Thoracic aorta (tissue), 2 donors: ENCODE results near the gene ISL1. TPM values are rescaled to one million over a fixed set of nuclear protein-coding genes. Genes with fewer than 3 reads are reported as not detected.

ENCODE experiments used
- ATAC-seq: fragments of 150-250 bp; one replicate; pipeline ENCODE4 v1.8.0; 2017; ENCODE audit warnings: low read depth; ENCODE audit not compliant: insufficient number of reproducible peaks, low FRiP score
- DNase-seq: peaks from one replicate; pipeline ENCODE4 v3.0.0-alpha.2; 2020; ENCODE audit warnings: low spot score
- H3K27ac ChIP-seq, 2 donors: fragments of 200-600 bp; sonication (generic); 1 replicate in 1 of 2; 2 replicates in 1 of 2; pipeline ENCODE4 v1.5.1; 2016; ENCODE audit warnings: mild to moderate bottlenecking in 2 of 2, moderate library complexity in 2 of 2
- H3K27me3 ChIP-seq: fragments of 200-600 bp; sonication (generic); replicated peaks from 2 replicates; pipeline ENCODE4 v1.6.0; 2016; ENCODE audit warnings: mild to moderate bottlenecking; ENCODE audit not compliant: insufficient read depth
- H3K36me3 ChIP-seq: fragments of 200-600 bp; sonication (generic); one replicate; pipeline ENCODE4 v1.5.1; 2016
- H3K4me1 ChIP-seq, 2 donors: fragments of 200-600 bp; sonication (generic); 1 replicate in 1 of 2; 2 replicates in 1 of 2; pipeline versions ENCODE4 v1.5.1 to v1.6.0; 2016; ENCODE audit warnings: low read depth in 2 of 2, mild to moderate bottlenecking in 1 of 2; ENCODE audit not compliant: control insufficient read depth in 1 of 2
- H3K4me3 ChIP-seq: fragments of 200-600 bp; sonication (generic); 2 replicates; pipeline ENCODE4 v1.5.1; 2016; ENCODE audit warnings: mild to moderate bottlenecking
- H3K9me3 ChIP-seq: fragments of 200-600 bp; sonication (generic); 2 replicates; pipeline ENCODE4 v1.5.1; 2016
- total RNA-seq, 2 donors: library from RNA; depleted of rRNA; stranded (reverse); fragments of >200 nt; gene quantifications; one replicate each; pipeline versions ENCODE4 v1.1.0 to v1.2.3, GENCODE V29; 2016
- TF ChIP-seq, protein P1 (sequence below): fragments of 200-600 bp; sonication (generic); IDR thresholded peaks from one replicate; pipeline ENCODE4 v1.5.1; 2019; ENCODE audit warnings: antibody characterized with exemption

Gene ISL1
- total RNA-seq = not detected

- Histone ChIP-seq H3K36me3 (no peaks in the 10 kb centered on the region), H3K27ac (no peak within 1 kb of the TSS), H3K4me3 (peak within 1 kb of the TSS; percentile 66), H3K4me1 (peaks cover 0 to 29% of the 10 kb centered on the region in 2 donors), H3K27me3 (peaks cover 15% of the 10 kb centered on the region), H3K9me3 (no peaks in the 10 kb centered on the region)
- DNase-seq (no peak), ATAC-seq (no peak)
- TF ChIP-seq, protein P1, sequence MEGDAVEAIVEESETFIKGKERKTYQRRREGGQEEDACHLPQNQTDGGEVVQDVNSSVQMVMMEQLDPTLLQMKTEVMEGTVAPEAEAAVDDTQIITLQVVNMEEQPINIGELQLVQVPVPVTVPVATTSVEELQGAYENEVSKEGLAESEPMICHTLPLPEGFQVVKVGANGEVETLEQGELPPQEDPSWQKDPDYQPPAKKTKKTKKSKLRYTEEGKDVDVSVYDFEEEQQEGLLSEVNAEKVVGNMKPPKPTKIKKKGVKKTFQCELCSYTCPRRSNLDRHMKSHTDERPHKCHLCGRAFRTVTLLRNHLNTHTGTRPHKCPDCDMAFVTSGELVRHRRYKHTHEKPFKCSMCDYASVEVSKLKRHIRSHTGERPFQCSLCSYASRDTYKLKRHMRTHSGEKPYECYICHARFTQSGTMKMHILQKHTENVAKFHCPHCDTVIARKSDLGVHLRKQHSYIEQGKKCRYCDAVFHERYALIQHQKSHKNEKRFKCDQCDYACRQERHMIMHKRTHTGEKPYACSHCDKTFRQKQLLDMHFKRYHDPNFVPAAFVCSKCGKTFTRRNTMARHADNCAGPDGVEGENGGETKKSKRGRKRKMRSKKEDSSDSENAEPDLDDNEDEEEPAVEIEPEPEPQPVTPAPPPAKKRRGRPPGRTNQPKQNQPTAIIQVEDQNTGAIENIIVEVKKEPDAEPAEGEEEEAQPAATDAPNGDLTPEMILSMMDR = no peak
Observed at GRCh38 chr5:51383131-51384121, at the start of gene ISL1. ISL1 (plus strand) TSS chr5:51383448; CDS start chr5:51383672, 224 bp downstream.

DNA sequence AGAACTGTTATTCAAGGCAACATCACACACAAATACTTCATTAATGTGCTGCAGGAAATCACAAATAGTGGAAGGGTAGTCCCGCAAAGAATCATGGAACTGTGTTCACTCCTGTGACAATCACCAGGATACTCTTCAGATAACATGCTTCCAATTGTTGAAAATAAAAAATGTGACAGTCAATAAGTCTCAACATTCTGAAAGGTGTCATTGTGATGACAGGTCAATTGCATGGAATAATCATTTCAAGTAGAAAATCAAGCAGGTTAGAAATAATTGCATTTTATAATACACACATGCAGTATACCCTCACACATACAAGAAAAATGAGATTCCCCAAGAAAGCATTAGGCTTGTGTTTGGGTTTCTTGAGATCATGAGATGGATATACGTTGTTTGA is 46.4 kb upstream of the ISL1 start:
- no peaks in the 10 kb centered on the region for H3K4me1 ChIP-seq
- ATAC-seq (no peak), DNase-seq (no peak)

GRCh38 chr5:51345106-51345505 is 38.1 kb upstream of the ISL1 start:
- TF ChIP-seq, protein P1 = no peak
- no peaks in the 10 kb centered on the region for H3K9me3 ChIP-seq
- no peak overlapping the region for H3K27ac ChIP-seq
- H3K36me3 ChIP-seq = no peaks in the 10 kb centered on the region
- DNase-seq = no peak
- H3K4me1 ChIP-seq = no peaks in the 10 kb centered on the region
- no peaks in the 10 kb centered on the region for H3K27me3 ChIP-seq
- no peak for ATAC-seq
- no peak overlapping the region for H3K4me3 ChIP-seq

More for the DNA sequence above, 46.4 kb upstream of the ISL1 start:
- no peak overlapping the region for H3K27ac ChIP-seq
- TF ChIP-seq, protein P1 = no peak
- no peak overlapping the region for H3K4me3 ChIP-seq
- no peaks in the 10 kb centered on the region for H3K27me3 ChIP-seq
- no peaks in the 10 kb centered on the region for H3K9me3 ChIP-seq
- H3K36me3 ChIP-seq = no peaks in the 10 kb centered on the region

- H3K4me1 ChIP-seq = no peaks in the 10 kb centered on the region
- H3K27ac ChIP-seq = no peak overlapping the region
- TF ChIP-seq, protein P1 = no peak
- no peak overlapping the region for H3K4me3 ChIP-seq
- DNase-seq (no peak), ATAC-seq (no peak)
- H3K27me3 ChIP-seq = no peaks in the 10 kb centered on the region
- H3K9me3 ChIP-seq = no peaks in the 10 kb centered on the region
- H3K36me3 ChIP-seq = no peaks in the 10 kb centered on the region
Observed at GRCh38 chr5:51347157-51347556, 36.1 kb upstream of the ISL1 start.

GRCh38 chr5:51347704-51348103 is 35.5 kb upstream of the ISL1 start:
- no peak overlapping the region for H3K4me3 ChIP-seq
- DNase-seq (no peak), ATAC-seq (no peak)
- H3K36me3 ChIP-seq = no peaks in the 10 kb centered on the region
- no peak overlapping the region for H3K27ac ChIP-seq
- TF ChIP-seq, protein P1 = no peak
- H3K27me3 ChIP-seq = no peaks in the 10 kb centered on the region
- no peaks in the 10 kb centered on the region for H3K4me1 ChIP-seq
- no peaks in the 10 kb centered on the region for H3K9me3 ChIP-seq
